H1 (cell line): Measurements from ENCODE around the gene PLP2. TPM values are rescaled to one million over a fixed set of nuclear protein-coding genes. Genes with fewer than 3 reads are reported as not detected.

Source experiments
- CTCF ChIA-PET: fragments of 300-600 bp; sonication (Branson Sonifier 250); formaldehyde crosslinking; loops from one replicate; lab custom pipeline; 2021; ENCODE audit not compliant: partially characterized antibody; lab: Charles Lee
- POLR2A ChIA-PET: fragments of 300-600 bp; sonication (Branson Sonifier 250); formaldehyde crosslinking; loops from one replicate; lab custom pipeline; 2021; ENCODE audit warnings: inconsistent platforms; ENCODE audit not compliant: partially characterized antibody; lab: Charles Lee
- DNase-seq, 2 experiments: peaks; one replicate each; pipeline versions ENCODE4 v3.0.0 to v3.0.0-alpha.2; 2010 to 2022; ENCODE audit warnings: low spot score in 2 of 2, low read depth in 1 of 2, mixed read lengths in 1 of 2
- FAIRE-seq: peaks from 2 replicates; lab custom pipeline; 2011; peaks lifted over from hg19 to GRCh38; lab: Jason Lieb, UNC
- H2AFZ ChIP-seq: 2 replicates; pipeline ENCODE4 v1.8.1; 2012; ENCODE audit warnings: low read length, inconsistent platforms
- H2AK5ac ChIP-seq: 2 replicates; pipeline ENCODE4 v1.6.1; 2013; ENCODE audit warnings: low read depth, low read length
- H2BK120ac ChIP-seq: replicated peaks from 2 replicates; pipeline ENCODE3; 2013; ENCODE audit warnings: low read depth, low read length, inconsistent platforms
- H2BK12ac ChIP-seq: 2 replicates; pipeline ENCODE4 v1.6.1; 2013; ENCODE audit warnings: low read depth, low read length
- H2BK15ac ChIP-seq: 2 replicates; pipeline ENCODE4 v1.6.1; 2013; ENCODE audit warnings: low read length
- H2BK20ac ChIP-seq: 2 replicates; pipeline ENCODE4 v1.6.1; 2013; ENCODE audit warnings: low read length
- H2BK5ac ChIP-seq: 2 replicates; pipeline ENCODE4 v1.6.1; 2013; ENCODE audit warnings: low read depth, low read length
- H3K14ac ChIP-seq: 2 replicates; pipeline ENCODE4 v1.6.1; 2013; ENCODE audit warnings: inconsistent platforms; ENCODE audit not compliant: insufficient read length
- H3K18ac ChIP-seq: 2 replicates; pipeline ENCODE4 v1.6.1; 2013; ENCODE audit warnings: low read length; ENCODE audit errors: extremely low read depth
- H3K23ac ChIP-seq: 2 replicates; pipeline ENCODE4 v1.6.1; 2013; ENCODE audit warnings: inconsistent platforms; ENCODE audit not compliant: insufficient read length
- H3K23me2 ChIP-seq: 2 replicates; pipeline ENCODE4 v1.6.1; 2013; ENCODE audit warnings: low read depth, low read length
- H3K27ac ChIP-seq: 2 replicates; pipeline ENCODE4 v1.6.1; 2011; ENCODE audit warnings: low read depth, low read length, inconsistent platforms
- H3K27me3 ChIP-seq, 4 experiments: replicated peaks in 1 of 4; 1 replicate in 1 of 4; 2 replicates in 3 of 4; pipeline versions ENCODE4 v1.6.1 to v1.8.1; 2011 to 2013; ENCODE audit warnings: low read length in 3 of 4, mild to moderate bottlenecking in 3 of 4, inconsistent platforms in 2 of 4, mixed read lengths in 2 of 4, moderate library complexity in 1 of 4; ENCODE audit not compliant: control insufficient read depth in 3 of 4, insufficient read depth in 3 of 4; ENCODE audit errors: extremely low read depth in 1 of 4
- H3K36me3 ChIP-seq, 4 experiments: 2 replicates each; pipeline versions ENCODE4 v1.6.1 to v1.8.1; 2011 to 2013; ENCODE audit warnings: mild to moderate bottlenecking in 4 of 4, low read length in 3 of 4, moderate library complexity in 2 of 4, control low read depth in 1 of 4, inconsistent platforms in 1 of 4; ENCODE audit not compliant: insufficient read depth in 4 of 4, control insufficient read depth in 2 of 4
- H3K4ac ChIP-seq: replicated peaks from 2 replicates; pipeline ENCODE3; 2013; ENCODE audit warnings: low read length, low read depth, mixed read lengths, inconsistent platforms; ENCODE audit not compliant: insufficient read length
- H3K4me1 ChIP-seq, 4 experiments: replicated peaks in 1 of 4; 1 replicate in 1 of 4; 2 replicates in 3 of 4; pipeline versions ENCODE4 v1.6.1 to v1.8.1; 2011 to 2013; ENCODE audit warnings: low read length in 3 of 4, inconsistent platforms in 2 of 4, mixed read lengths in 1 of 4; ENCODE audit not compliant: insufficient read depth in 4 of 4, control insufficient read depth in 3 of 4
- H3K4me2 ChIP-seq, 2 experiments: 2 replicates each; pipeline versions ENCODE4 v1.6.1 to v1.8.1; 2011 to 2013; ENCODE audit warnings: low read depth in 2 of 2, low read length in 2 of 2, control low read depth in 1 of 2, inconsistent platforms in 1 of 2, mild to moderate bottlenecking in 1 of 2; ENCODE audit not compliant: insufficient read depth in 1 of 2
- H3K4me3 ChIP-seq, 4 experiments: fragments of 200-600, 300-600 bp in 1 of 4; sonication (generic), shearing (Covaris generic), sonication (Bioruptor Twin) in 1 of 4; 2 replicates each; pipeline versions ENCODE4 v1.5.1 to v1.8.1; 2011 to 2016; ENCODE audit warnings: low read length in 4 of 4, low read depth in 3 of 4, control low read depth in 2 of 4, inconsistent platforms in 2 of 4, mild to moderate bottlenecking in 2 of 4, mixed read lengths in 1 of 4, moderate library complexity in 1 of 4; ENCODE audit not compliant: insufficient read depth in 2 of 4; ENCODE audit errors: extremely low read depth in 1 of 4
- H3K56ac ChIP-seq: replicated peaks from 2 replicates; pipeline ENCODE3; 2013; ENCODE audit warnings: low read depth, mild to moderate bottlenecking, mixed read lengths, low read length, inconsistent platforms; ENCODE audit not compliant: insufficient read length
- H3K79me1 ChIP-seq: 2 replicates; pipeline ENCODE4 v1.6.1; 2013; ENCODE audit warnings: low read depth, low read length, control low read depth
- H3K79me2 ChIP-seq, 2 experiments: 2 replicates each; pipeline versions ENCODE4 v1.6.1 to v1.8.1; 2012 to 2013; ENCODE audit warnings: low read length in 2 of 2, mild to moderate bottlenecking in 2 of 2, inconsistent platforms in 1 of 2; ENCODE audit not compliant: insufficient read depth in 2 of 2, control insufficient read depth in 1 of 2
- H3K9ac ChIP-seq, 4 experiments: replicated peaks in 1 of 4; 1 replicate in 1 of 4; 2 replicates in 3 of 4; pipeline versions ENCODE4 v1.6.1 to v1.8.1; 2011 to 2013; ENCODE audit warnings: low read depth in 3 of 4, low read length in 3 of 4, control low read depth in 2 of 4, mild to moderate bottlenecking in 2 of 4, moderate library complexity in 2 of 4, inconsistent platforms in 1 of 4; ENCODE audit errors: extremely low read depth in 1 of 4
- H3K9me3 ChIP-seq, 2 experiments: 2 replicates each; pipeline versions ENCODE4 v1.6.1 to v1.8.1; 2012 to 2013; ENCODE audit warnings: mild to moderate bottlenecking in 2 of 2, moderate library complexity in 2 of 2, control low read depth in 1 of 2, inconsistent platforms in 1 of 2, low read depth in 1 of 2, low read length in 1 of 2, mixed read lengths in 1 of 2; ENCODE audit not compliant: insufficient read depth in 2 of 2
- H4K20me1 ChIP-seq, 2 experiments: replicated peaks in 1 of 2; 2 replicates each; pipeline versions ENCODE3 to v1.8.1; 2011 to 2013; ENCODE audit warnings: inconsistent platforms in 2 of 2, low read length in 2 of 2, mild to moderate bottlenecking in 1 of 2; ENCODE audit not compliant: insufficient read depth in 2 of 2, control insufficient read depth in 1 of 2
- H4K5ac ChIP-seq: 2 replicates; pipeline ENCODE4 v1.6.1; 2013; ENCODE audit warnings: low read length, low read depth, mixed read lengths, inconsistent platforms; ENCODE audit not compliant: insufficient read length
- H4K8ac ChIP-seq: 2 replicates; pipeline ENCODE4 v1.8.0; 2013; ENCODE audit warnings: mild to moderate bottlenecking, moderate library complexity, low read length, inconsistent platforms; ENCODE audit not compliant: insufficient read depth; ENCODE audit errors: extremely low read depth
- H4K91ac ChIP-seq: replicated peaks from 2 replicates; pipeline ENCODE3; 2013; ENCODE audit warnings: low read length, mixed read lengths, inconsistent platforms; ENCODE audit not compliant: insufficient read length
- CTCF ChIP-seq, 3 experiments: IDR thresholded peaks; 1 replicate in 2 of 3; 2 replicates in 1 of 3; pipeline versions ENCODE4 v1.5.1 to v1.6.1; 2011; ENCODE audit warnings: low read length in 3 of 3, mild to moderate bottlenecking in 3 of 3, inconsistent platforms in 2 of 3, low read depth in 1 of 3, moderate library complexity in 1 of 3; ENCODE audit not compliant: insufficient read depth in 1 of 3; ENCODE audit errors: control extremely low read depth in 1 of 3
- HDAC6 ChIP-seq: IDR thresholded peaks from one replicate; pipeline ENCODE4 v1.7.1; 2012; ENCODE audit warnings: low read depth, mild to moderate bottlenecking, inconsistent platforms, low read length, moderate library complexity
- KDM4A ChIP-seq: IDR thresholded peaks from one replicate; pipeline ENCODE4 v1.7.1; 2012; ENCODE audit warnings: low read depth, mild to moderate bottlenecking, moderate library complexity, low read length, inconsistent platforms; ENCODE audit not compliant: severe bottlenecking
- NRF1 ChIP-seq: IDR thresholded peaks from 2 replicates; pipeline ENCODE4 v1.6.1; 2011; ENCODE audit warnings: mild to moderate bottlenecking, low read depth, low read length, improper control_type of control experiment
- POU5F1 ChIP-seq: IDR thresholded peaks from 2 replicates; pipeline ENCODE4 v1.6.1; 2011; ENCODE audit warnings: low read depth, mild to moderate bottlenecking, low read length, moderate library complexity
- RXRA ChIP-seq: IDR thresholded peaks from 2 replicates; pipeline ENCODE4 v1.6.1; 2011; ENCODE audit warnings: low read depth, mild to moderate bottlenecking, low read length, moderate library complexity; ENCODE audit not compliant: insufficient read depth
- SIN3A ChIP-seq, 2 experiments: IDR thresholded peaks in 1 of 2; conservative IDR thresholded peaks in 1 of 2; 2 replicates each; pipeline ENCODE4 v1.6.1; 2011 to 2012; ENCODE audit warnings: low read length in 2 of 2, improper control_type of control experiment in 1 of 2, low read depth in 1 of 2, mild to moderate bottlenecking in 1 of 2
- SRF ChIP-seq: IDR thresholded peaks from 2 replicates; pipeline ENCODE4 v1.6.1; 2011; ENCODE audit warnings: mild to moderate bottlenecking, low read depth, low read length, moderate library complexity
- YY1 ChIP-seq: IDR thresholded peaks from 2 replicates; pipeline ENCODE4 v1.6.1; 2011; ENCODE audit warnings: low read depth, mild to moderate bottlenecking, low read length
- WGBS, 2 experiments: shearing (Covaris generic) in 1 of 2; methylation state at CpG; one replicate each; pipeline versions ENCODE4 v1.1.6 to v1.1.7; 2013 to 2015; ENCODE audit warnings: low lambda C conversion rate in 2 of 2, mixed read lengths in 2 of 2, inconsistent platforms in 1 of 2, low coverage in 1 of 2, missing lambda C conversion rate in 1 of 2; ENCODE audit not compliant: insufficient replicate concordance in 2 of 2, insufficient coverage in 1 of 2, insufficient read length in 1 of 2; ENCODE audit errors: extremely low coverage in 1 of 2, missing lambda C conversion rate in 1 of 2; 5-methylcytosine and 5-hydroxymethylcytosine counted together
- polyA plus RNA-seq, 7 experiments: library from polyadenylated mRNA; depleted of rRNA in 3 of 7; stranded (reverse) in 5 of 7; unstranded in 2 of 7; fragments of >200 nt in 5 of 7; fragments of 200-250 nt in 2 of 7; gene quantifications; 1 replicate in 5 of 7; 2 replicates in 1 of 7; 4 replicates in 1 of 7; pipeline versions ENCODE4 v1.2.1 to v1.2.3, GENCODE V29; 2011 to 2013; ENCODE audit warnings: missing spikeins in 2 of 7, mixed read lengths in 2 of 7
- total RNA-seq: library from RNA; stranded (reverse); fragmentation: NEBNext Ultra II Directional; extraction: Animal tissue kit (Norgen Biotek cat#: 25700); gene quantifications from 2 replicates; pipeline ENCODE4 v1.2.1, GENCODE V29; 2021

PLP2 gene
- total and polyA plus RNA-seq, 2 of the 8 experiments (the other 6 are each of a cell fraction or from before 2014, with no cell fraction given) = 10.3 to 23.4 TPM

- H2BK15ac ChIP-seq = no peak overlapping the region
- H3K27me3 ChIP-seq = peaks cover 0 to 6% (median 3%) of the 10 kb centered on the region in 4 experiments; a peak in 5 of 7 replicates
- no peak for FAIRE-seq
- H4K5ac ChIP-seq = no peak overlapping the region
- H3K4me2 ChIP-seq = no peak overlapping the region
- no peak overlapping the region for H3K4me3 ChIP-seq
- H3K56ac ChIP-seq = no peak overlapping the region
- WGBS, 2 experiments = 92% methylated on average over 18 of the region's 27 CpGs; no CpG with 5 or more reads in 1 of the 2 experiments
- no peak overlapping the region for H3K4ac ChIP-seq
- no peaks in the 10 kb centered on the region for H3K79me2 ChIP-seq
- H2BK120ac ChIP-seq = no peak overlapping the region
- H3K9me3 ChIP-seq = no peaks in the 10 kb centered on the region
- no peak overlapping the region for H3K18ac ChIP-seq
- H3K23ac ChIP-seq = no peak overlapping the region
- no peak overlapping the region for H3K9ac ChIP-seq
- no peak for DNase-seq
- peaks cover 0 to 12% (median 4%) of the 10 kb centered on the region in 4 experiments; a peak in 5 of 8 replicates for H3K36me3 ChIP-seq
- POLR2A ChIA-PET = interaction anchor here (1.4 kb wide), 1 partner anchor 16 kb away, joined by 3 read pairs; no protein-coding TSS in a partner anchor
- H3K23me2 ChIP-seq = peaks cover 5% of the 10 kb centered on the region; the same call in 1 of the 2 replicates
- H2BK12ac ChIP-seq = no peak overlapping the region
- H3K4me1 ChIP-seq = no peaks in the 10 kb centered on the region
- no peak overlapping the region for H3K27ac ChIP-seq
- no peak overlapping the region for H2BK20ac ChIP-seq
- H2AK5ac ChIP-seq = no peak overlapping the region
- no peak overlapping the region for H3K14ac ChIP-seq
- no peak overlapping the region for H2BK5ac ChIP-seq
- H3K79me1 ChIP-seq = no peaks in the 10 kb centered on the region
- H4K91ac ChIP-seq = no peak overlapping the region
- H4K8ac ChIP-seq = no peak overlapping the region
- CTCF ChIA-PET = interaction anchor here (1.5 kb wide), 1 partner anchor 34 kb away, joined by 6 read pairs; no protein-coding TSS in a partner anchor
- no peak overlapping the region for H2AFZ ChIP-seq
- H4K20me1 ChIP-seq = peaks cover 0 to 5% of the 10 kb centered on the region in 2 experiments
- TF ChIP-seq KDM4A (no peak), SRF (no peak), CTCF (IDR thresholded peaks at IDR 0.05; ENCODE audit: control extremely low read depth in 1 of 3, insufficient read depth in 1 of 3, low read depth in 1 of 3, low read length in 3 of 3) (no peak), SIN3A (conservative IDR thresholded peaks at IDR 0.05 in 1 of 2, IDR thresholded peaks at IDR 0.05 in 1 of 2; ENCODE audit: low read depth in 1 of 2, low read length in 2 of 2) (no peak), RXRA (no peak), YY1 (no peak), POU5F1 (no peak), NRF1 (no peak), HDAC6 (no peak)
These were observed 5.0 kb downstream of the PLP2 start for GRCh38 chrX:49176421-49177326.
